ENCODE data around the gene NDUFA7. TPM values are rescaled to one million over a fixed set of nuclear protein-coding genes. Genes with fewer than 3 reads are reported as not detected.
"Not testable (repeated sequence)": the region's sequence is repeated elsewhere in the genome, so short reads cannot be mapped to it uniquely, and the experiment has no call there.

NDUFA7 gene
- total RNA-seq, 2 experiments from 2014 or later: 84.2 to 85.1 TPM

DNA sequence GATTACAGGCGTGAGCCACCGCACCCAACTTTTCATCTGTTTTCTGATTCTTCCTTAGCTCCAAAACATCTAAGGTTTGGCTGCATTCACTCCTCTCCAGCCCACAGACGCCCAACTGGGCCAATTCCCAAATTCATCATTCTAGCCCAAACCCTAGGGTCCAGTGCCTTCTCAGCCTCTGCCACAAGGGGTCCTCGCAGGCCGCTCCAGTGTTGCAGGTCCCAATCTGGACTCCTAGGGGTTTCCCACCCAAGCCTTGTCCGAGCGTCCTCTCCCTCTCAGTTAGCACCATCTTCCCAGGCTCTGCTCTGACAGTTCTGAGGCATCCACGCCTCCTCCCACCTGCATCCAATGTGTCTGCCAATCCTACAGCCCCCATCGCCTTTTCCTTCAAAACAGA, 44.7 kb downstream of the NDUFA7 start:
- not testable (repeated sequence) for H3K4me3 Mint-ChIP-seq

GRCh38 chr19:8269724-8270123, 51.5 kb downstream of the NDUFA7 start:
- no peaks in the 10 kb centered on the region for H3K9me3 Mint-ChIP-seq
- DNase-seq: no peak
- H3K27me3 Mint-ChIP-seq: no peaks in the 10 kb centered on the region
- POLR2A ChIA-PET: no interaction called here
- peaks cover 14% of the 10 kb centered on the region for H3K4me1 Mint-ChIP-seq (ENCODE audit: low read depth)
- peak overlapping the region; percentile 86 for H3K27ac Mint-ChIP-seq
- intact Hi-C loops (cut with micrococcal nuclease): loop anchor here (5.0 kb wide), 1 partner anchor 112 kb away; no protein-coding TSS in a partner anchor
- CTCF ChIA-PET: interaction anchor here (0.6 to 1.1 kb wide), 3 partner anchors 36 to 120 kb away, joined by 3 to 4 read pairs (median 3); partner anchors contain the start of gene RAB11B
- H3K36me3 Mint-ChIP-seq: no peaks in the 10 kb centered on the region
- peak overlapping the region; percentile 76 for H3K4me3 Mint-ChIP-seq

More for the DNA sequence above, 44.7 kb downstream of the NDUFA7 start:
- CTCF ChIA-PET; DNase-seq; intact Hi-C loops (cut with micrococcal nuclease); H3K27ac Mint-ChIP-seq; H3K4me1 Mint-ChIP-seq (ENCODE audit: low read depth); H3K27me3 Mint-ChIP-seq; POLR2A ChIA-PET; H3K36me3 Mint-ChIP-seq; H3K9me3 Mint-ChIP-seq: not testable (repeated sequence)

- CTCF ChIA-PET: no interaction called here
- H3K4me3 Mint-ChIP-seq: no peak overlapping the region
- peaks cover 14% of the 10 kb centered on the region for H3K4me1 Mint-ChIP-seq (ENCODE audit: low read depth)
- no peaks in the 10 kb centered on the region for H3K36me3 Mint-ChIP-seq
- H3K27me3 Mint-ChIP-seq: no peaks in the 10 kb centered on the region
- no peak overlapping the region for H3K27ac Mint-ChIP-seq
- no peaks in the 10 kb centered on the region for H3K9me3 Mint-ChIP-seq
- intact Hi-C loops (cut with micrococcal nuclease): loop anchor here (5.0 kb wide), 1 partner anchor 109 kb away; no protein-coding TSS in a partner anchor
- DNase-seq: no peak
- POLR2A ChIA-PET: no interaction called here
These were observed 55.3 kb downstream of the NDUFA7 start for GRCh38 chr19:8265872-8266271.

GRCh38 chr19:8264248-8264647, 56.9 kb downstream of the NDUFA7 start:
- POLR2A ChIA-PET; DNase-seq; CTCF ChIA-PET; H3K27me3 Mint-ChIP-seq; H3K9me3 Mint-ChIP-seq; H3K36me3 Mint-ChIP-seq; H3K4me3 Mint-ChIP-seq; intact Hi-C loops (cut with micrococcal nuclease); H3K27ac Mint-ChIP-seq; H3K4me1 Mint-ChIP-seq (ENCODE audit: low read depth): not testable (repeated sequence)

- Mint-ChIP-seq H3K36me3 (peaks cover 2% of the 10 kb centered on the region), H3K27me3 (no peaks in the 10 kb centered on the region), H3K27ac (no peak overlapping the region), H3K4me3 (no peak overlapping the region), H3K4me1 (ENCODE audit: low read depth) (peaks cover 3% of the 10 kb centered on the region), H3K9me3 (no peaks in the 10 kb centered on the region)
- ChIA-PET POLR2A (no interaction called here), CTCF (interaction anchor here (0.5 to 1.0 kb wide), 3 partner anchors 22 to 64 kb away, joined by 3 read pairs; no protein-coding TSS in a partner anchor)
- no peak for DNase-seq
- intact Hi-C loops (cut with micrococcal nuclease): no loop called here
These were observed 58.7 kb downstream of the NDUFA7 start for GRCh38 chr19:8262431-8262830.

GRCh38 chr19:8261881-8262280, 59.3 kb downstream of the NDUFA7 start:
- ChIA-PET CTCF (interaction anchor here (1.0 to 1.2 kb wide), 2 partner anchors 21 to 73 kb away, joined by 3 read pairs; no protein-coding TSS in a partner anchor), POLR2A (no interaction called here)
- H3K9me3 Mint-ChIP-seq: no peaks in the 10 kb centered on the region
- no peak for DNase-seq
- intact Hi-C loops (cut with micrococcal nuclease): no loop called here
- peaks cover 2% of the 10 kb centered on the region for H3K36me3 Mint-ChIP-seq
- no peaks in the 10 kb centered on the region for H3K27me3 Mint-ChIP-seq
- H3K4me1 Mint-ChIP-seq (ENCODE audit: low read depth): peaks cover 3% of the 10 kb centered on the region
- no peak overlapping the region for H3K4me3 Mint-ChIP-seq
- no peak overlapping the region for H3K27ac Mint-ChIP-seq

DNA sequence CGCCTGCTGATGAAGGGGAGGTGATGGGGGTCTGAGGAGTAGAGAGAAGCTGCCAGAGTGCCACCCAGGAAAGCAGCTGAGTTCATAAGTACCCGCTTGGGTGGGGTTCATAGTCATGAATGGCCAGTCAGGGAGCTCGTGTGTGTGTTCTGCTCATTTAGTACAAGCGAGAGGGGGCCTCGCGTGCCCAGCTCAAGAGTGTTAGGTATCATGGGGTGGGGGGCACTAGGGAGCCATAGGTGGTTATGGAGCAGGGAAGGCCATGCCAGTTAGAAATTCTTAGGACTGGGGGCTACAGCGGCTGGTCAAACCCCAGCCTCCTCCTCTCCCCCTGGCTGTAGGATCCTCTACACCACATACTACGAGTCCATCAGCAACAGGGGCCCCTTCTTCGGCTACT, 59.8 kb downstream of the NDUFA7 start:
- no peak for DNase-seq
- intact Hi-C loops (cut with micrococcal nuclease): no loop called here
- CTCF ChIA-PET: interaction anchor here (1.2 kb wide), 1 partner anchor 74 kb away, joined by 3 read pairs; no protein-coding TSS in a partner anchor
- Mint-ChIP-seq H3K4me3 (no peak overlapping the region), H3K4me1 (ENCODE audit: low read depth) (peaks cover 3% of the 10 kb centered on the region), H3K27ac (no peak overlapping the region), H3K27me3 (no peaks in the 10 kb centered on the region), H3K9me3 (no peaks in the 10 kb centered on the region), H3K36me3 (peaks cover 2% of the 10 kb centered on the region)
- POLR2A ChIA-PET: no interaction called here

Other genes starting within 250 kb of the NDUFA7 start
- not detected for gene FBN3, start 171.8 kb downstream of the NDUFA7 start, total RNA-seq
- 10 to 100 TPM; 24.3 to 25.1 TPM for gene CERS4, start 112.0 kb downstream of the NDUFA7 start, total RNA-seq
- 10 to 100 TPM; 44.9 to 45.4 TPM for gene CD320, start 13.0 kb downstream of the NDUFA7 start, total RNA-seq
- gene RPS28, start 121 bp upstream of the NDUFA7 start, total RNA-seq: 1,000 to 10,000 TPM; 2,068 to 2,091 TPM
- 1 to 10 TPM; 2.3 to 2.9 TPM for gene KANK3, start 21.9 kb upstream of the NDUFA7 start, total RNA-seq
- gene ANGPTL4, start 42.8 kb upstream of the NDUFA7 start, total RNA-seq: 1 to 10 TPM; 1.7 to 2.9 TPM
- 10 to 100 TPM; 74.2 to 74.9 TPM for gene RAB11B, start 69.0 kb upstream of the NDUFA7 start, total RNA-seq
- 10 to 100 TPM; 14.5 to 16.0 TPM for gene MARCHF2, start 91.9 kb upstream of the NDUFA7 start, total RNA-seq
- 100 to 1,000 TPM; 237 to 238 TPM for gene HNRNPM, start 123.6 kb upstream of the NDUFA7 start, total RNA-seq
- under 1 TPM; 0.73 to 1.00 TPM for gene PRAM1, start 181.3 kb upstream of the NDUFA7 start, total RNA-seq
- gene ZNF414, start 192.8 kb upstream of the NDUFA7 start, total RNA-seq: 10 to 100 TPM; 19.7 to 24.6 TPM